ENCODE results near the gene EIF4E3. TPM values are rescaled to one million over a fixed set of nuclear protein-coding genes. Genes with fewer than 3 reads are reported as not detected.

The EIF4E3 gene
- total RNA-seq, 4 donors from 2014 or later = 11.2 to 23.8 (median 16.0) TPM

- Histone ChIP-seq H3K27ac (no peak overlapping the region), H3K9me3 (no peaks in the 10 kb centered on the region), H3K27me3 (peaks cover 0 to 41% of the 10 kb centered on the region in 2 donors), H3K4me1 (peaks cover 0 to 1% (median 0%) of the 10 kb centered on the region in 4 donors), H3K36me3 (no peaks in the 10 kb centered on the region), H3K4me3 (no peak overlapping the region)
- WGBS, 2 donors = 58 to 71% methylated on average over 5 of the region's 5 CpGs
- no peak for DNase-seq (ENCODE audit: low spot score in 2 of 2)
- TF ChIP-seq POLR2A (IDR thresholded peaks at IDR 0.05) = no peak
- TF ChIP-seq EP300 (IDR thresholded peaks at IDR 0.05) = no peak
- no peak for TF ChIP-seq CTCF (IDR thresholded peaks at IDR 0.05)
Measured at GRCh38 chr3:71759401-71759800, 34.2 kb upstream of the EIF4E3 start.

- 90 to 94% methylated on average over 2 of the region's 2 CpGs for WGBS, 2 donors
- Histone ChIP-seq H3K36me3 (no peaks in the 10 kb centered on the region), H3K27me3 (peaks cover 0 to 43% of the 10 kb centered on the region in 2 donors), H3K9me3 (no peaks in the 10 kb centered on the region), H3K4me3 (no peak overlapping the region), H3K4me1 (peaks cover 0 to 6% (median 0%) of the 10 kb centered on the region in 4 donors), H3K27ac (no peak overlapping the region)
- no peak for DNase-seq (ENCODE audit: low spot score in 2 of 2)
- TF ChIP-seq CTCF (IDR thresholded peaks at IDR 0.05) (no peak), EP300 (IDR thresholded peaks at IDR 0.05) (no peak), POLR2A (IDR thresholded peaks at IDR 0.05) (no peak)
Measured at GRCh38 chr3:71758091-71758490, 32.9 kb upstream of the EIF4E3 start.

- H3K4me3 ChIP-seq = peak overlapping the region in 3 of 4 donors; percentile 30 to 61 (median 40)
- TF ChIP-seq EP300 (IDR thresholded peaks at IDR 0.05) (no peak), CTCF (IDR thresholded peaks at IDR 0.05) (no peak), POLR2A (IDR thresholded peaks at IDR 0.05) (no peak)
- H3K36me3 ChIP-seq = no peaks in the 10 kb centered on the region
- no peak overlapping the region for H3K27ac ChIP-seq
- H3K4me1 ChIP-seq = peaks cover 0 to 11% (median 0%) of the 10 kb centered on the region in 4 donors
- peaks cover 0 to 44% of the 10 kb centered on the region in 2 donors for H3K27me3 ChIP-seq
- no peaks in the 10 kb centered on the region for H3K9me3 ChIP-seq
- WGBS, 2 donors = 13 to 14% methylated on average over 34 to 65 of the region's 65 CpGs
- DNase-seq (ENCODE audit: low spot score in 2 of 2) = no peak
Measured at GRCh38 chr3:71754610-71755253, 29.5 kb upstream of the EIF4E3 start.

- Histone ChIP-seq H3K36me3 (no peaks in the 10 kb centered on the region), H3K9me3 (no peaks in the 10 kb centered on the region), H3K4me1 (peaks cover 0 to 11% (median 0%) of the 10 kb centered on the region in 4 donors), H3K27me3 (peaks cover 0 to 44% of the 10 kb centered on the region in 2 donors), H3K4me3 (peak within 1 kb of the TSS in 3 of 4 donors; percentile 30 to 61 (median 40)), H3K27ac (peak within 1 kb of the TSS in 1 of 4 donors; percentile 61)
- 2% methylated on average over 11 to 66 of the region's 131 CpGs for WGBS, 2 donors
- TF ChIP-seq POLR2A (IDR thresholded peaks at IDR 0.05) = no peak
- TF ChIP-seq EP300 (IDR thresholded peaks at IDR 0.05) = no peak
- no peak for TF ChIP-seq CTCF (IDR thresholded peaks at IDR 0.05)
- DNase-seq (ENCODE audit: low spot score in 2 of 2) = no peak
Measured at GRCh38 chr3:71753701-71754609, 28.8 kb upstream of the EIF4E3 start, which contains the start of gene GPR27. Gene GPR27, plus strand, starts transcription at chr3:71753855. Its CDS starts 195 bp downstream, at chr3:71754050.
